ENCODE measurements around the gene HES6.

HES6 gene

GRCh38 chr2:238255151-238255551, 15.3 kb upstream of the HES6 start:
- no peak for TF ChIP-seq POLR2A (IDR thresholded peaks at IDR 0.05; ENCODE audit: low read depth, low read length)
- FAIRE-seq (no peak), DNase-seq (ENCODE audit: insufficient read length, low spot score) (no peak)

- DNase-seq (ENCODE audit: insufficient read length, low spot score) (no peak), FAIRE-seq (no peak)
- no peak for TF ChIP-seq POLR2A (IDR thresholded peaks at IDR 0.05; ENCODE audit: low read depth, low read length)
These were observed 14.4 kb upstream of the HES6 start for GRCh38 chr2:238254095-238254723.

- FAIRE-seq, result no peak
- no peak for DNase-seq (ENCODE audit: insufficient read length, low spot score)
- TF ChIP-seq POLR2A (IDR thresholded peaks at IDR 0.05; ENCODE audit: low read depth, low read length), result no peak
These were observed 13.2 kb upstream of the HES6 start for GRCh38 chr2:238252766-238253630.

- TF ChIP-seq POLR2A (IDR thresholded peaks at IDR 0.05; ENCODE audit: low read depth, low read length), result no peak
These were observed 12.1 kb upstream of the HES6 start for GRCh38 chr2:238251986-238252385.

GRCh38 chr2:238251331-238251730, 11.5 kb upstream of the HES6 start:
- DNase-seq (ENCODE audit: insufficient read length, low spot score), result no peak
- FAIRE-seq, result no peak
- TF ChIP-seq POLR2A (IDR thresholded peaks at IDR 0.05; ENCODE audit: low read depth, low read length), result no peak

More at GRCh38 chr2:238251986-238252385, 12.1 kb upstream of the HES6 start:
- DNase-seq (ENCODE audit: insufficient read length, low spot score) (no peak), FAIRE-seq (no peak)

- DNase-seq (ENCODE audit: insufficient read length, low spot score), result no peak
- no peak for TF ChIP-seq POLR2A (IDR thresholded peaks at IDR 0.05; ENCODE audit: low read depth, low read length)
- FAIRE-seq, result no peak
These were observed 11.1 kb upstream of the HES6 start for GRCh38 chr2:238250896-238251295.

- DNase-seq (ENCODE audit: insufficient read length, low spot score) (no peak), FAIRE-seq (no peak)
- no peak for TF ChIP-seq POLR2A (IDR thresholded peaks at IDR 0.05; ENCODE audit: low read depth, low read length)
These were observed 8.1 kb upstream of the HES6 start for GRCh38 chr2:238247841-238248453.

- FAIRE-seq, result no peak
- TF ChIP-seq POLR2A (IDR thresholded peaks at IDR 0.05; ENCODE audit: low read depth, low read length), result no peak
These were observed 7.4 kb upstream of the HES6 start for GRCh38 chr2:238247002-238247822.

GRCh38 chr2:238244151-238244550, 4.3 kb upstream of the HES6 start:
- DNase-seq (ENCODE audit: insufficient read length, low spot score) (no peak), FAIRE-seq (no peak)
- no peak for TF ChIP-seq POLR2A (IDR thresholded peaks at IDR 0.05; ENCODE audit: low read depth, low read length)

More at GRCh38 chr2:238247002-238247822, 7.4 kb upstream of the HES6 start:
- DNase-seq (ENCODE audit: insufficient read length, low spot score), result no peak

- DNase-seq (ENCODE audit: insufficient read length, low spot score), result no peak
- no peak for FAIRE-seq
- TF ChIP-seq POLR2A (IDR thresholded peaks at IDR 0.05; ENCODE audit: low read depth, low read length), result no peak
These were observed 3.7 kb upstream of the HES6 start for GRCh38 chr2:238243496-238244076.

GRCh38 chr2:238242731-238243495, 3.1 kb upstream of the HES6 start:
- DNase-seq (ENCODE audit: insufficient read length, low spot score) (no peak), FAIRE-seq (no peak)
- no peak for TF ChIP-seq POLR2A (IDR thresholded peaks at IDR 0.05; ENCODE audit: low read depth, low read length)

- FAIRE-seq (no peak), DNase-seq (ENCODE audit: insufficient read length, low spot score) (no peak)
- no peak for TF ChIP-seq POLR2A (IDR thresholded peaks at IDR 0.05; ENCODE audit: low read depth, low read length)
These were observed 2.1 kb upstream of the HES6 start for GRCh38 chr2:238241970-238242369.

All from H54 (cell line).